K562 (cell line): Measurements from ENCODE around the gene SPIB. TPM values are rescaled to one million over a fixed set of nuclear protein-coding genes. Genes with fewer than 3 reads are reported as not detected.

ENCODE experiments used
- ARID3A ChIP-seq: IDR thresholded peaks from 2 replicates; pipeline ENCODE4 v1.6.1; 2012; ENCODE audit warnings: low read depth, low read length, improper control_type of control experiment, borderline replicate concordance
- ATF1 ChIP-seq, 2 experiments: fragments of 450-650 bp in 1 of 2; IDR thresholded peaks; 2 replicates each; pipeline ENCODE4 v1.6.1; 2016; ENCODE audit warnings: missing compliant biosample characterization in 1 of 2, missing genetic modification characterization in 1 of 2
- E2F3 ChIP-seq: fragments of 250-450 bp; sonication (Bioruptor Pico); IDR thresholded peaks from 2 replicates; pipeline ENCODE4 v1.4.0; 2020; ENCODE audit warnings: mild to moderate bottlenecking
- FOSL1 ChIP-seq: fragments of 200-800 bp; sonication (Bioruptor generic); conservative IDR thresholded peaks from 2 replicates; pipeline ENCODE4 v1.6.1; 2016; ENCODE audit warnings: missing genetic modification characterization, missing compliant biosample characterization
- FOXP4 ChIP-seq: sonication (generic); formaldehyde crosslinking; IDR thresholded peaks from 2 replicates; pipeline ENCODE4 v1.8.0; 2022; ENCODE audit warnings: mild to moderate bottlenecking, missing genetic modification reagents, borderline replicate concordance
- HLTF ChIP-seq: fragments of 450-650 bp; IDR thresholded peaks from 2 replicates; pipeline ENCODE4 v1.6.1; 2016
- MEF2A ChIP-seq: IDR thresholded peaks from 2 replicates; pipeline ENCODE4 v1.6.1; 2011; ENCODE audit warnings: low read depth, mild to moderate bottlenecking, low read length, moderate library complexity; ENCODE audit not compliant: control insufficient read depth
- MIER1 ChIP-seq: fragments of 450-650 bp; IDR thresholded peaks from 2 replicates; pipeline ENCODE4 v1.6.1; 2016; ENCODE audit warnings: antibody characterized with exemption, mild to moderate bottlenecking, low read depth
- MYBL2 ChIP-seq, 2 experiments: fragments of 450-650 bp in 1 of 2; sonication (generic) in 1 of 2; formaldehyde crosslinking in 1 of 2; IDR thresholded peaks; 2 replicates each; pipeline versions ENCODE4 v1.6.1 to v1.8.1; 2017 to 2022; ENCODE audit warnings: borderline replicate concordance in 1 of 2, inconsistent platforms in 1 of 2, low read depth in 1 of 2, mild to moderate bottlenecking in 1 of 2, missing genetic modification reagents in 1 of 2, moderate library complexity in 1 of 2
- NEUROD1 ChIP-seq: fragments of 150-350 bp; IDR thresholded peaks from 2 replicates; pipeline ENCODE4 v1.6.1; 2014; ENCODE audit warnings: borderline replicate concordance, low read length, low read depth; ENCODE audit not compliant: partially characterized antibody
- NONO ChIP-seq, 2 experiments: fragments of 200-400 bp in 1 of 2; fragments of 450-650 bp in 1 of 2; formaldehyde crosslinking in 1 of 2; IDR thresholded peaks; 2 replicates each; pipeline ENCODE4 v1.6.1; 2017; ENCODE audit warnings: low read depth in 2 of 2, mild to moderate bottlenecking in 2 of 2, moderate library complexity in 2 of 2, low read length in 1 of 2
- PKNOX1 ChIP-seq: fragments of 450-650 bp; IDR thresholded peaks from 2 replicates; pipeline ENCODE4 v1.6.1; 2016
- PTRF ChIP-seq: fragments of 450-650 bp; IDR thresholded peaks from 2 replicates; pipeline ENCODE4 v1.6.1; 2016; ENCODE audit warnings: mild to moderate bottlenecking, missing genetic modification characterization, missing compliant biosample characterization
- RUNX1 ChIP-seq: sonication (generic); IDR thresholded peaks from 2 replicates; pipeline ENCODE4 v1.6.1; 2016; ENCODE audit warnings: antibody characterized with exemption, low read depth
- TRIM25 ChIP-seq: fragments of 450-650 bp; IDR thresholded peaks from 2 replicates; pipeline ENCODE4 v1.7.0; 2016; ENCODE audit warnings: borderline replicate concordance
- YBX1 ChIP-seq: fragments of 450-650 bp; IDR thresholded peaks from 2 replicates; pipeline ENCODE4 v1.7.1; 2016; ENCODE audit warnings: mild to moderate bottlenecking
- ZNF518B ChIP-seq: fragments of 250-450 bp; sonication (Bioruptor Pico); IDR thresholded peaks from 2 replicates; pipeline ENCODE4 v1.5.0; 2021; ENCODE audit warnings: mild to moderate bottlenecking, moderate library complexity
- polyA plus RNA-seq, 8 experiments: library from polyadenylated mRNA; depleted of rRNA in 4 of 8; stranded (reverse) in 5 of 8; unstranded in 3 of 8; fragments of >200 nt; fragmentation: Nextera tagmentation in 2 of 8; fragmentation: Illumina TruSeq in 1 of 8; extraction: Ambion mirVana in 2 of 8; extraction: Trizol in 1 of 8; gene quantifications; 2 replicates each; pipeline versions ENCODE4 v1.2.1 to v1.2.3, GENCODE V29; 2011 to 2014; ENCODE audit warnings: inconsistent platforms in 1 of 8, missing spikeins in 1 of 8
- total RNA-seq, 7 experiments: library from RNA; depleted of rRNA in 6 of 7; stranded (reverse); fragments of >200 nt in 6 of 7; fragmentation: Illumina TruSeq in 2 of 7; extraction: Trizol in 2 of 7; gene quantifications; 2 replicates each; pipeline versions ENCODE4 v1.2.1 to v1.2.3, GENCODE V29; 2011 to 2021; ENCODE audit warnings: low replicate concordance in 1 of 7

The SPIB gene
- total and polyA plus RNA-seq, 9 of the 15 experiments (the other 6 are each of a cell fraction or from before 2014, with no cell fraction given), result 0.06 to 1.0 (median 0.43) TPM; not detected in 1

- TF ChIP-seq MYBL2 (IDR thresholded peaks at IDR 0.05; ENCODE audit: low read depth) (no peak), MYBL2 (CRISPR knock-in tag; IDR thresholded peaks at IDR 0.05; ENCODE audit: borderline replicate concordance) (no peak), MIER1 (no peak), HLTF (no peak), E2F3 (CRISPR knock-in tag) (no peak), ARID3A (no peak), ZNF518B (no peak), RUNX1 (no peak), MEF2A (no peak), FOXP4 (CRISPR knock-in tag) (no peak), PTRF (tag) (no peak), NEUROD1 (no peak), TRIM25 (no peak), ATF1 (CRISPR knock-in tag; IDR thresholded peaks at IDR 0.05) (no peak), ATF1 (tag; IDR thresholded peaks at IDR 0.05) (no peak), NONO (IDR thresholded peaks at IDR 0.05; ENCODE audit: low read depth in 2 of 2, low read length in 1 of 2) (no peak), YBX1 (no peak), FOSL1 (tag) (no peak), PKNOX1 (no peak)
Measured at GRCh38 chr19:50377051-50377461, 41.7 kb upstream of the SPIB start (continued).
